Heart left ventricle (tissue), 16 donors: ENCODE data around the gene UGT1A9. TPM values are rescaled to one million over a fixed set of nuclear protein-coding genes. Genes with fewer than 3 reads are reported as not detected.

Experiments
- ATAC-seq, 4 donors: fragments of 200-7000 bp; cut with Tn5 transposase; one replicate each; pipeline ENCODE4 v1.9.1; 2020 to 2022; ENCODE audit warnings: moderate library complexity in 4 of 4, mild to moderate bottlenecking in 3 of 4, moderate number of reproducible peaks in 1 of 4
- DNase-seq, 5 donors: peaks; one replicate each; pipeline ENCODE4 v3.0.0-alpha.2; 2020
- H3K27ac ChIP-seq, 12 donors: fragments of 200-600 bp; sonication (generic) in 4 of 12; one replicate each; pipeline versions ENCODE4 v1.5.0 to v1.8.0; 2016 to 2022; ENCODE audit warnings: mild to moderate bottlenecking in 2 of 12
- H3K27me3 ChIP-seq, 9 donors: fragments of 200-600 bp; sonication (generic) in 2 of 9; one replicate each; pipeline versions ENCODE4 v1.5.1 to v1.8.0; 2016 to 2022; ENCODE audit warnings: mild to moderate bottlenecking in 3 of 9
- H3K36me3 ChIP-seq, 9 donors: fragments of 200-600 bp; sonication (generic) in 2 of 9; one replicate each; pipeline versions ENCODE4 v1.5.0 to v1.8.0; 2018 to 2022; ENCODE audit warnings: mild to moderate bottlenecking in 2 of 9
- H3K4me1 ChIP-seq, 12 donors: fragments of 200-600 bp; sonication (generic) in 4 of 12; one replicate each; pipeline versions ENCODE4 v1.5.0 to v1.8.0; 2016 to 2022; ENCODE audit warnings: mild to moderate bottlenecking in 3 of 12
- H3K4me3 ChIP-seq, 12 donors: fragments of 200-600 bp; sonication (generic) in 4 of 12; one replicate each; pipeline versions ENCODE4 v1.5.0 to v1.8.0; 2017 to 2022; ENCODE audit warnings: mild to moderate bottlenecking in 9 of 12, moderate library complexity in 4 of 12
- H3K9me3 ChIP-seq, 12 donors: fragments of 200-600 bp; sonication (generic) in 4 of 12; one replicate each; pipeline versions ENCODE4 v1.5.0 to v1.8.0; 2016 to 2022; ENCODE audit warnings: mild to moderate bottlenecking in 1 of 12
- POLR2A ChIP-seq, 2 donors: fragments of 450-650 bp; IDR thresholded peaks; one replicate each; pipeline ENCODE4 v1.6.1; 2017; ENCODE audit warnings: antibody characterized with exemption in 2 of 2, mild to moderate bottlenecking in 2 of 2, moderate library complexity in 2 of 2
- WGBS, 4 donors: extraction: QIAGEN DNeasy Blood & Tissue Kit in 2 of 4; methylation state at CpG; one replicate each; pipeline versions ENCODE4 v1.1.5 to v1.1.7; 2013 to 2018; 5-methylcytosine and 5-hydroxymethylcytosine counted together
- intact Hi-C, 10 donors: fragments of 100-400 bp; cut with DNase I; formaldehyde crosslinking; loops; one replicate each; pipeline versions ENCODE4 v1.11.1 to v1.14.2; 2022
- polyA plus RNA-seq, 2 donors: library from polyadenylated mRNA; stranded (reverse); fragments of 200-250 nt; gene quantifications; one replicate each; pipeline ENCODE4 v1.2.3, GENCODE V29; 2013
- total RNA-seq, 9 donors: library from RNA; depleted of rRNA in 2 of 9; stranded (reverse); fragments of >200 nt in 2 of 9; fragmentation: NEBNext Ultra II Directional in 3 of 9; extraction: Animal tissue kit (Norgen Biotek cat#: 25700) in 3 of 9; gene quantifications; one replicate each; pipeline versions ENCODE4 v1.1.0 to v1.2.4, GENCODE V29; 2016 to 2023
- TF ChIP-seq, protein P1 (sequence below), 12 donors: fragments of 200-600 bp; sonication (generic) in 4 of 12; IDR thresholded peaks; one replicate each; pipeline versions ENCODE4 v1.5.0 to v1.8.0; 2018 to 2022; ENCODE audit warnings: antibody characterized with exemption in 12 of 12, mild to moderate bottlenecking in 5 of 12
- donor health status: ischemic (EF 13 %, LVEDD 7.1; RV severe dilation, severe dysfunction).
- donor health status: healthy with polysubstance abuse.
- donor health status: DM: no; HTN: yes; CAD: no.
- donor health status: DM: no; HTN: no; CAD: no.
- donor health status: ischemic (EF 25% LVEDD 6.9; RV normal size, moderate dysfunction).
- donor health status: ischemic (EF 25% LVEDD 5.7; RV mildly dilated, moderate dysfunction).
- donor health status: healthy.
- donor health status: DM: yes; HTN: yes; CAD: no.
- donor health status: ischemic (EF 35%, LVEDD 5.7; RV mildly dilated, moderate dysfunction).
- donor health status: nonischemic (EF 11% LVEDD 7.7; RV severe dilation, severe dysfunction).
- donor health status: DM: yes; HTN: yes; CAD: no.
- donor health status: PGD.
- donor health status: ischemic (EF 29% LVEDD 5.4; RV normal size, mild dysfunction).
- donor health status: nonischemic (EF 23%, LVEDD 6.1; RV moderate dilation, normal function).

The UGT1A9 gene
- total and polyA plus RNA-seq, 11 donors: not detected

DNA sequence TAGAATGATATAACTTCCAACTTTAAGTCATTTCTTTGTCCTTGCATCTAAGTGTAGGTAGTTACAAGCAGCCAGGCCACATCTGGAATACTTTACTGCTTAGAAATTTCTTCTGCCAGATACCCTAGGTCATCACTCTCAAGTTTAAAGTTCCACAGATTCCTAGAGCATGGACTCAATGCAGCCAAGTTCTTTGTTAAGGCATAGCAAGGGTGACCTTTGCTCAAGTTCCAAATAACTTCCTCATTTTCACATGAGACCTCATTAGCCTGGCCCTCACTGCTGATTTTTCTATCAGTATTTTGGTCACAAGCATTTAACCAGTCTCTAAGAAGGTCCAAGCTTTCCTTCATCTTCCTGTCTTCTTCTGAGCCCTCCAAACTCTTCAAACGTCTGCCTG is 7.8 kb upstream of the UGT1A9 start:
- DNase-seq (no peak), ATAC-seq (no peak)
- H3K4me1 ChIP-seq: no peaks in the 10 kb centered on the region
- H3K4me3 ChIP-seq: no peak overlapping the region
- intact Hi-C loops: no loop called here
- WGBS, 4 donors: 18 to 45% (median 33%) methylated on average over 1 of the region's 1 CpG
- H3K27ac ChIP-seq: no peak overlapping the region
- H3K27me3 ChIP-seq: peaks cover 0 to 5% (median 0%) of the 10 kb centered on the region in 9 donors
- no peaks in the 10 kb centered on the region for H3K36me3 ChIP-seq
- H3K9me3 ChIP-seq: peaks cover 0 to 11% (median 0%) of the 10 kb centered on the region in 12 donors
- TF ChIP-seq, protein P1, sequence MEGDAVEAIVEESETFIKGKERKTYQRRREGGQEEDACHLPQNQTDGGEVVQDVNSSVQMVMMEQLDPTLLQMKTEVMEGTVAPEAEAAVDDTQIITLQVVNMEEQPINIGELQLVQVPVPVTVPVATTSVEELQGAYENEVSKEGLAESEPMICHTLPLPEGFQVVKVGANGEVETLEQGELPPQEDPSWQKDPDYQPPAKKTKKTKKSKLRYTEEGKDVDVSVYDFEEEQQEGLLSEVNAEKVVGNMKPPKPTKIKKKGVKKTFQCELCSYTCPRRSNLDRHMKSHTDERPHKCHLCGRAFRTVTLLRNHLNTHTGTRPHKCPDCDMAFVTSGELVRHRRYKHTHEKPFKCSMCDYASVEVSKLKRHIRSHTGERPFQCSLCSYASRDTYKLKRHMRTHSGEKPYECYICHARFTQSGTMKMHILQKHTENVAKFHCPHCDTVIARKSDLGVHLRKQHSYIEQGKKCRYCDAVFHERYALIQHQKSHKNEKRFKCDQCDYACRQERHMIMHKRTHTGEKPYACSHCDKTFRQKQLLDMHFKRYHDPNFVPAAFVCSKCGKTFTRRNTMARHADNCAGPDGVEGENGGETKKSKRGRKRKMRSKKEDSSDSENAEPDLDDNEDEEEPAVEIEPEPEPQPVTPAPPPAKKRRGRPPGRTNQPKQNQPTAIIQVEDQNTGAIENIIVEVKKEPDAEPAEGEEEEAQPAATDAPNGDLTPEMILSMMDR (IDR thresholded peaks at IDR 0.05): no peak
- no peak for TF ChIP-seq POLR2A (IDR thresholded peaks at IDR 0.05)

DNA sequence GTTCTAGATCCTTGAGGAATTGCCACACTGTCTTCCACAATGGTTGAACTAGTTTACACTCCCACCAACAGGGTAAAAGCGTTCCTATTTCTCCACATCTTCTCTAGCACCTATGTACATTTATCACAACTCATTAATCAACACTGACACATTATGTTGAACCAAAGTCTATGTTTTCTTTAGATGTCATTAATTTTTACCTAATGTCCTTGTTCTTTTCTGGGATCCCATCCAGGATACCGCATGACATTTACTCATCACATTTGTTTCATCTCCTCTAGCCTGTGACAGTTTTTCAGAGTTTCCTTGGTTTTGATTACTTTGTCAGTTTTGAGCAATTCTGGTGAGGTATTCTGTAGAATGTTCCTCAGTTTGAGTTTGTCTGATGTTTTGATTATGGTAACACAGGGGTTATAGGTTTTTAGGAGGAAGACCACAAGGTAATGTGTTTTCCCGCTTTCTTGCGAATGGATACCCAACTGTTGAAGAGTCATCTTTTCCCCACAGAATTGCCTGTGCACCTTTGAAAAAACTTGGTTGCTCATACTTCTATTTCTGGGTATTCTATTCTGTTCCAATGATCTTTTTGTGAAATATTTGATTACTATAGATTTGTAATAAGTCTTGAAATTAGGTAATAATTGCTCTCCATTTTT is 3.0 kb upstream of the UGT1A9 start:
- 88 to 93% (median 90%) methylated on average over 4 of the region's 4 CpGs for WGBS, 4 donors
- H3K9me3 ChIP-seq: peaks cover 0 to 11% (median 0%) of the 10 kb centered on the region in 12 donors
- H3K27ac ChIP-seq: no peak overlapping the region
- TF ChIP-seq, protein P1 (IDR thresholded peaks at IDR 0.05): no peak
- no peak for TF ChIP-seq POLR2A (IDR thresholded peaks at IDR 0.05)
- H3K4me3 ChIP-seq: no peak overlapping the region
- no peak for DNase-seq
- H3K4me1 ChIP-seq: no peaks in the 10 kb centered on the region
- no peaks in the 10 kb centered on the region for H3K36me3 ChIP-seq
- no peak for ATAC-seq
- intact Hi-C loops: no loop called here
- H3K27me3 ChIP-seq: peaks cover 0 to 3% (median 0%) of the 10 kb centered on the region in 9 donors

DNA sequence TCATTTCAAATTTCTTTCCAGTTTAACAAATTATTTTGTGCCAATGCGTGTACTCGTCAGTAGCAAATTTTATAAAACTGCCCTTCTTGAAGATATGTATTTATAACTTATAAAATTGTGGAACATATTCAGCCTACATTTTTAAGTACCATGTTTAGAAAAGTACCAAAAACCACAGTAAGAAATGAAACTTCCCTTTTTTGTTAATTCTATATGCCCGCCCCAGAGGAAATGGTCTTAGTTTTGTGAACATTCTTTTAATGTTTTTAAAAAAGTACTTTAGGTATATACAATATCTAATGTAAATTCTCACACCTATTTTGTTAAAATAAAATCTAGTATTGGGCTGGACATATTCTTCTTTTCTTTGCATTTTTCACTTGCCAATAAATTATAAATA is 1.2 kb downstream of the UGT1A9 start:
- peaks cover 0 to 16% (median 0%) of the 10 kb centered on the region in 9 donors for H3K27me3 ChIP-seq
- TF ChIP-seq, protein P1 (IDR thresholded peaks at IDR 0.05): no peak
- no peak for TF ChIP-seq POLR2A (IDR thresholded peaks at IDR 0.05)
- WGBS, 4 donors: 73 to 89% (median 80%) methylated on average over 3 of the region's 3 CpGs
- H3K36me3 ChIP-seq: no peaks in the 10 kb centered on the region
- no peak overlapping the region for H3K4me3 ChIP-seq
- intact Hi-C loops: no loop called here
- no peak overlapping the region for H3K27ac ChIP-seq
- no peak for DNase-seq
- H3K4me1 ChIP-seq: no peaks in the 10 kb centered on the region
- no peak for ATAC-seq
- H3K9me3 ChIP-seq: peaks cover 0 to 4% (median 0%) of the 10 kb centered on the region in 12 donors

DNA sequence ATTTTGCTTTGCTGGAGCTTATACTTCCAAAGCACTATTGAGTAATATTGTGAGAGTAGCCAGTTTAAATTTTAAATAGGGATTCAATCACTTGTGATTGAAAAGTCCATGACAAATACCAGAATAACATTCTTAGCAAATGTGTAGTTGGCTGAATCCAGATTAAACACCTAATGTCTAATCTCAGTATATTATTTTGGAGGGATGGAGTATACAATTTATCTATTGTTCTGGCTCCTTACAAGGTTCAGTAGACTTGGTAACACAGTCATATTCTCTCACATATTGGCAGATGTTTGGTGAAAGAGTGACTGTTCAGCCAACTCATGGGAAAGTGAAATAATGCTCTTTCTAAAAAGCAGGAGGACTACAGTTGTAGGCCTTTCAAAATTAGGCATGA is 2.2 kb downstream of the UGT1A9 start:
- no peak overlapping the region for H3K4me3 ChIP-seq
- intact Hi-C loops: no loop called here
- no peaks in the 10 kb centered on the region for H3K4me1 ChIP-seq
- no peak for ATAC-seq
- no peak for DNase-seq
- H3K27ac ChIP-seq: no peak overlapping the region
- H3K36me3 ChIP-seq: no peaks in the 10 kb centered on the region
- no peak for TF ChIP-seq POLR2A (IDR thresholded peaks at IDR 0.05)
- TF ChIP-seq, protein P1 (IDR thresholded peaks at IDR 0.05): no peak
- H3K9me3 ChIP-seq: peaks cover 0 to 4% (median 0%) of the 10 kb centered on the region in 12 donors
- H3K27me3 ChIP-seq: peaks cover 0 to 17% (median 0%) of the 10 kb centered on the region in 9 donors
